H1 (cell line): ENCODE data around the gene MACROD2. TPM values are rescaled to one million over a fixed set of nuclear protein-coding genes. Genes with fewer than 3 reads are reported as not detected.

Experiments used
- CTCF ChIA-PET: fragments of 300-600 bp; sonication (Branson Sonifier 250); formaldehyde crosslinking; loops from one replicate; lab custom pipeline; 2021; ENCODE audit not compliant: partially characterized antibody; lab: Charles Lee
- POLR2A ChIA-PET: fragments of 300-600 bp; sonication (Branson Sonifier 250); formaldehyde crosslinking; loops from one replicate; lab custom pipeline; 2021; ENCODE audit warnings: inconsistent platforms; ENCODE audit not compliant: partially characterized antibody; lab: Charles Lee
- DNase-seq, 2 experiments: peaks; one replicate each; pipeline versions ENCODE4 v3.0.0 to v3.0.0-alpha.2; 2010 to 2022; ENCODE audit warnings: low spot score in 2 of 2, low read depth in 1 of 2, mixed read lengths in 1 of 2
- FAIRE-seq: peaks from 2 replicates; lab custom pipeline; 2011; peaks lifted over from hg19 to GRCh38; lab: Jason Lieb, UNC
- H2AFZ ChIP-seq: 2 replicates; pipeline ENCODE4 v1.8.1; 2012; ENCODE audit warnings: low read length, inconsistent platforms
- H2AK5ac ChIP-seq: 2 replicates; pipeline ENCODE4 v1.6.1; 2013; ENCODE audit warnings: low read depth, low read length
- H2BK120ac ChIP-seq: replicated peaks from 2 replicates; pipeline ENCODE3; 2013; ENCODE audit warnings: low read depth, low read length, inconsistent platforms
- H2BK12ac ChIP-seq: 2 replicates; pipeline ENCODE4 v1.6.1; 2013; ENCODE audit warnings: low read depth, low read length
- H2BK15ac ChIP-seq: 2 replicates; pipeline ENCODE4 v1.6.1; 2013; ENCODE audit warnings: low read length
- H2BK20ac ChIP-seq: 2 replicates; pipeline ENCODE4 v1.6.1; 2013; ENCODE audit warnings: low read length
- H2BK5ac ChIP-seq: 2 replicates; pipeline ENCODE4 v1.6.1; 2013; ENCODE audit warnings: low read depth, low read length
- H3K14ac ChIP-seq: 2 replicates; pipeline ENCODE4 v1.6.1; 2013; ENCODE audit warnings: inconsistent platforms; ENCODE audit not compliant: insufficient read length
- H3K18ac ChIP-seq: 2 replicates; pipeline ENCODE4 v1.6.1; 2013; ENCODE audit warnings: low read length; ENCODE audit errors: extremely low read depth
- H3K23ac ChIP-seq: 2 replicates; pipeline ENCODE4 v1.6.1; 2013; ENCODE audit warnings: inconsistent platforms; ENCODE audit not compliant: insufficient read length
- H3K23me2 ChIP-seq: 2 replicates; pipeline ENCODE4 v1.6.1; 2013; ENCODE audit warnings: low read depth, low read length
- H3K27ac ChIP-seq: 2 replicates; pipeline ENCODE4 v1.6.1; 2011; ENCODE audit warnings: low read depth, low read length, inconsistent platforms
- H3K27me3 ChIP-seq, 4 experiments: replicated peaks in 1 of 4; 1 replicate in 1 of 4; 2 replicates in 3 of 4; pipeline versions ENCODE4 v1.6.1 to v1.8.1; 2011 to 2013; ENCODE audit warnings: low read length in 3 of 4, mild to moderate bottlenecking in 3 of 4, inconsistent platforms in 2 of 4, mixed read lengths in 2 of 4, moderate library complexity in 1 of 4; ENCODE audit not compliant: control insufficient read depth in 3 of 4, insufficient read depth in 3 of 4; ENCODE audit errors: extremely low read depth in 1 of 4
- H3K36me3 ChIP-seq, 4 experiments: 2 replicates each; pipeline versions ENCODE4 v1.6.1 to v1.8.1; 2011 to 2013; ENCODE audit warnings: mild to moderate bottlenecking in 4 of 4, low read length in 3 of 4, moderate library complexity in 2 of 4, control low read depth in 1 of 4, inconsistent platforms in 1 of 4; ENCODE audit not compliant: insufficient read depth in 4 of 4, control insufficient read depth in 2 of 4
- H3K4ac ChIP-seq: replicated peaks from 2 replicates; pipeline ENCODE3; 2013; ENCODE audit warnings: low read length, low read depth, mixed read lengths, inconsistent platforms; ENCODE audit not compliant: insufficient read length
- H3K4me1 ChIP-seq, 4 experiments: replicated peaks in 1 of 4; 1 replicate in 1 of 4; 2 replicates in 3 of 4; pipeline versions ENCODE4 v1.6.1 to v1.8.1; 2011 to 2013; ENCODE audit warnings: low read length in 3 of 4, inconsistent platforms in 2 of 4, mixed read lengths in 1 of 4; ENCODE audit not compliant: insufficient read depth in 4 of 4, control insufficient read depth in 3 of 4
- H3K4me2 ChIP-seq, 2 experiments: 2 replicates each; pipeline versions ENCODE4 v1.6.1 to v1.8.1; 2011 to 2013; ENCODE audit warnings: low read depth in 2 of 2, low read length in 2 of 2, control low read depth in 1 of 2, inconsistent platforms in 1 of 2, mild to moderate bottlenecking in 1 of 2; ENCODE audit not compliant: insufficient read depth in 1 of 2
- H3K4me3 ChIP-seq, 4 experiments: fragments of 200-600, 300-600 bp in 1 of 4; sonication (generic), shearing (Covaris generic), sonication (Bioruptor Twin) in 1 of 4; 2 replicates each; pipeline versions ENCODE4 v1.5.1 to v1.8.1; 2011 to 2016; ENCODE audit warnings: low read length in 4 of 4, low read depth in 3 of 4, control low read depth in 2 of 4, inconsistent platforms in 2 of 4, mild to moderate bottlenecking in 2 of 4, mixed read lengths in 1 of 4, moderate library complexity in 1 of 4; ENCODE audit not compliant: insufficient read depth in 2 of 4; ENCODE audit errors: extremely low read depth in 1 of 4
- H3K56ac ChIP-seq: replicated peaks from 2 replicates; pipeline ENCODE3; 2013; ENCODE audit warnings: low read depth, mild to moderate bottlenecking, mixed read lengths, low read length, inconsistent platforms; ENCODE audit not compliant: insufficient read length
- H3K79me1 ChIP-seq: 2 replicates; pipeline ENCODE4 v1.6.1; 2013; ENCODE audit warnings: low read depth, low read length, control low read depth
- H3K79me2 ChIP-seq, 2 experiments: 2 replicates each; pipeline versions ENCODE4 v1.6.1 to v1.8.1; 2012 to 2013; ENCODE audit warnings: low read length in 2 of 2, mild to moderate bottlenecking in 2 of 2, inconsistent platforms in 1 of 2; ENCODE audit not compliant: insufficient read depth in 2 of 2, control insufficient read depth in 1 of 2
- H3K9ac ChIP-seq, 4 experiments: replicated peaks in 1 of 4; 1 replicate in 1 of 4; 2 replicates in 3 of 4; pipeline versions ENCODE4 v1.6.1 to v1.8.1; 2011 to 2013; ENCODE audit warnings: low read depth in 3 of 4, low read length in 3 of 4, control low read depth in 2 of 4, mild to moderate bottlenecking in 2 of 4, moderate library complexity in 2 of 4, inconsistent platforms in 1 of 4; ENCODE audit errors: extremely low read depth in 1 of 4
- H3K9me3 ChIP-seq, 2 experiments: 2 replicates each; pipeline versions ENCODE4 v1.6.1 to v1.8.1; 2012 to 2013; ENCODE audit warnings: mild to moderate bottlenecking in 2 of 2, moderate library complexity in 2 of 2, control low read depth in 1 of 2, inconsistent platforms in 1 of 2, low read depth in 1 of 2, low read length in 1 of 2, mixed read lengths in 1 of 2; ENCODE audit not compliant: insufficient read depth in 2 of 2
- H4K20me1 ChIP-seq, 2 experiments: replicated peaks in 1 of 2; 2 replicates each; pipeline versions ENCODE3 to v1.8.1; 2011 to 2013; ENCODE audit warnings: inconsistent platforms in 2 of 2, low read length in 2 of 2, mild to moderate bottlenecking in 1 of 2; ENCODE audit not compliant: insufficient read depth in 2 of 2, control insufficient read depth in 1 of 2
- H4K5ac ChIP-seq: 2 replicates; pipeline ENCODE4 v1.6.1; 2013; ENCODE audit warnings: low read length, low read depth, mixed read lengths, inconsistent platforms; ENCODE audit not compliant: insufficient read length
- H4K8ac ChIP-seq: 2 replicates; pipeline ENCODE4 v1.8.0; 2013; ENCODE audit warnings: mild to moderate bottlenecking, moderate library complexity, low read length, inconsistent platforms; ENCODE audit not compliant: insufficient read depth; ENCODE audit errors: extremely low read depth
- H4K91ac ChIP-seq: replicated peaks from 2 replicates; pipeline ENCODE3; 2013; ENCODE audit warnings: low read length, mixed read lengths, inconsistent platforms; ENCODE audit not compliant: insufficient read length
- CBX8 ChIP-seq: fragments of 300-800, 300-1000 bp; sonication (generic); IDR thresholded peaks from 2 replicates; pipeline ENCODE4 v1.7.1; 2016; ENCODE audit warnings: low read depth, low read length, borderline replicate concordance
- CHD1 ChIP-seq: IDR thresholded peaks from 2 replicates; pipeline ENCODE4 v1.6.1; 2012; ENCODE audit warnings: low read depth, low read length, improper control_type of control experiment
- CHD2 ChIP-seq: IDR thresholded peaks from 2 replicates; pipeline ENCODE4 v1.6.1; 2012; ENCODE audit warnings: low read length, improper control_type of control experiment
- HDAC2 ChIP-seq, 2 experiments: fragments of 300-600 bp in 1 of 2; sonication (generic) in 1 of 2; IDR thresholded peaks; 2 replicates each; pipeline ENCODE4 v1.6.1; 2011 to 2012; ENCODE audit warnings: low read depth in 2 of 2, low read length in 2 of 2, mild to moderate bottlenecking in 2 of 2, moderate library complexity in 2 of 2, borderline replicate concordance in 1 of 2, inconsistent platforms in 1 of 2
- NANOG ChIP-seq: IDR thresholded peaks from 2 replicates; pipeline ENCODE4 v1.6.1; 2011; ENCODE audit warnings: low read length, low read depth, mild to moderate bottlenecking, inconsistent platforms; ENCODE audit not compliant: insufficient read depth, poor library complexity, severe bottlenecking
- SIRT6 ChIP-seq: IDR thresholded peaks from one replicate; pipeline ENCODE4 v1.7.1; 2012; ENCODE audit warnings: low read length, inconsistent platforms
- YY1 ChIP-seq: IDR thresholded peaks from 2 replicates; pipeline ENCODE4 v1.6.1; 2011; ENCODE audit warnings: low read depth, mild to moderate bottlenecking, low read length
- ZNF274 ChIP-seq: IDR thresholded peaks from 2 replicates; pipeline ENCODE4 v1.7.0; 2012; ENCODE audit warnings: low read length, borderline replicate concordance; ENCODE audit errors: extremely low read depth
- WGBS, 2 experiments: shearing (Covaris generic) in 1 of 2; methylation state at CpG; one replicate each; pipeline versions ENCODE4 v1.1.6 to v1.1.7; 2013 to 2015; ENCODE audit warnings: low lambda C conversion rate in 2 of 2, mixed read lengths in 2 of 2, inconsistent platforms in 1 of 2, low coverage in 1 of 2, missing lambda C conversion rate in 1 of 2; ENCODE audit not compliant: insufficient replicate concordance in 2 of 2, insufficient coverage in 1 of 2, insufficient read length in 1 of 2; ENCODE audit errors: extremely low coverage in 1 of 2, missing lambda C conversion rate in 1 of 2; 5-methylcytosine and 5-hydroxymethylcytosine counted together
- polyA plus RNA-seq, 7 experiments: library from polyadenylated mRNA; depleted of rRNA in 3 of 7; stranded (reverse) in 5 of 7; unstranded in 2 of 7; fragments of >200 nt in 5 of 7; fragments of 200-250 nt in 2 of 7; gene quantifications; 1 replicate in 5 of 7; 2 replicates in 1 of 7; 4 replicates in 1 of 7; pipeline versions ENCODE4 v1.2.1 to v1.2.3, GENCODE V29; 2011 to 2013; ENCODE audit warnings: missing spikeins in 2 of 7, mixed read lengths in 2 of 7
- total RNA-seq: library from RNA; stranded (reverse); fragmentation: NEBNext Ultra II Directional; extraction: Animal tissue kit (Norgen Biotek cat#: 25700); gene quantifications from 2 replicates; pipeline ENCODE4 v1.2.1, GENCODE V29; 2021

Gene MACROD2
- total and polyA plus RNA-seq, 2 of the 8 experiments (the other 6 are each of a cell fraction or from before 2014, with no cell fraction given) = 0.70 to 3.9 TPM

- TF ChIP-seq SIRT6 (no peak), CBX8 (no peak), CHD1 (no peak), HDAC2 (IDR thresholded peaks at IDR 0.05; ENCODE audit: borderline replicate concordance in 1 of 2, low read depth in 2 of 2, low read length in 2 of 2) (no peak), YY1 (no peak), NANOG (no peak), ZNF274 (no peak), CHD2 (no peak)
- H2AK5ac ChIP-seq = no peak overlapping the region
- H4K20me1 ChIP-seq = no peaks in the 10 kb centered on the region
- H3K56ac ChIP-seq = no peak overlapping the region
- H3K27me3 ChIP-seq = no peaks in the 10 kb centered on the region
- H3K4me1 ChIP-seq = peaks cover 0 to 3% (median 1%) of the 10 kb centered on the region in 4 experiments; a peak in 2 of 7 replicates
- H3K4me2 ChIP-seq = no peak overlapping the region
- no peak overlapping the region for H4K5ac ChIP-seq
- H4K91ac ChIP-seq = no peak overlapping the region
- no peaks in the 10 kb centered on the region for H3K79me2 ChIP-seq
- no peak overlapping the region for H3K4me3 ChIP-seq
- H3K36me3 ChIP-seq = no peaks in the 10 kb centered on the region
- H3K23ac ChIP-seq = no peak overlapping the region
- no peak for DNase-seq
- H2BK20ac ChIP-seq = no peak overlapping the region
- POLR2A ChIA-PET = no interaction called here
- no peak overlapping the region for H4K8ac ChIP-seq
- no peak overlapping the region for H2BK12ac ChIP-seq
- CTCF ChIA-PET = no interaction called here
- WGBS, 2 experiments = 93% methylated on average over 3 of the region's 3 CpGs; no CpG with 5 or more reads in 1 of the 2 experiments
- H3K27ac ChIP-seq = no peak overlapping the region
- no peak overlapping the region for H2BK15ac ChIP-seq
- no peak for FAIRE-seq
- no peak overlapping the region for H2BK5ac ChIP-seq
- no peaks in the 10 kb centered on the region for H3K79me1 ChIP-seq
- no peak overlapping the region for H3K18ac ChIP-seq
- H2AFZ ChIP-seq = no peak overlapping the region
- H3K23me2 ChIP-seq = no peaks in the 10 kb centered on the region
- H3K4ac ChIP-seq = no peak overlapping the region
- peaks cover 9 to 14% of the 10 kb centered on the region in 2 experiments; a peak in 2 of 4 replicates for H3K9me3 ChIP-seq
- no peak overlapping the region for H2BK120ac ChIP-seq
- no peak overlapping the region for H3K9ac ChIP-seq
- H3K14ac ChIP-seq = no peak overlapping the region
These were observed 1810.8 kb downstream of the MACROD2 start for GRCh38 chr20:15806105-15806504.
